Large intestine (tissue), 3 donors: Measurements from ENCODE around the gene CNTRL. TPM values are rescaled to one million over a fixed set of nuclear protein-coding genes. Genes with fewer than 3 reads are reported as not detected.
A peak's percentile ranks its signal among the peaks of the same experiment; 100 is the strongest.

Experiments used
- DNase-seq, 2 donors: peaks; one replicate each; pipeline versions ENCODE4 v3.0.0 to v3.0.0-alpha.2; 2013
- H3K27ac ChIP-seq: one replicate; pipeline ENCODE4 v1.5.1; 2013; ENCODE audit warnings: low read length
- H3K27me3 ChIP-seq: 2 replicates; pipeline ENCODE4 v1.6.1; 2013; ENCODE audit warnings: low read length; ENCODE audit not compliant: control insufficient read depth, insufficient read depth
- H3K36me3 ChIP-seq: 2 replicates; pipeline ENCODE4 v1.6.1; 2013; ENCODE audit warnings: low read length; ENCODE audit not compliant: control insufficient read depth, insufficient read depth
- H3K4me1 ChIP-seq: one replicate; pipeline ENCODE4 v1.6.1; 2013; ENCODE audit warnings: low read length; ENCODE audit not compliant: control insufficient read depth, insufficient read depth
- H3K4me3 ChIP-seq: one replicate; pipeline ENCODE4 v1.5.1; 2013; ENCODE audit warnings: low read length
- H3K9me3 ChIP-seq: one replicate; pipeline ENCODE4 v1.6.1; 2013; ENCODE audit warnings: mild to moderate bottlenecking, low read depth, low read length, moderate library complexity; ENCODE audit not compliant: control insufficient read depth
- WGBS: methylation state at CpG from one replicate; pipeline ENCODE4 v1.1.5; 2013; ENCODE audit warnings: low lambda C conversion rate; ENCODE audit not compliant: insufficient coverage; 5-methylcytosine and 5-hydroxymethylcytosine counted together
- polyA plus RNA-seq: library from polyadenylated mRNA; unstranded; fragments of 120-200 nt; gene quantifications from one replicate; pipeline ENCODE4 v1.2.1, GENCODE V29; 2013

CNTRL gene
- polyA plus RNA-seq, 1 donor = 15.8 TPM

DNA sequence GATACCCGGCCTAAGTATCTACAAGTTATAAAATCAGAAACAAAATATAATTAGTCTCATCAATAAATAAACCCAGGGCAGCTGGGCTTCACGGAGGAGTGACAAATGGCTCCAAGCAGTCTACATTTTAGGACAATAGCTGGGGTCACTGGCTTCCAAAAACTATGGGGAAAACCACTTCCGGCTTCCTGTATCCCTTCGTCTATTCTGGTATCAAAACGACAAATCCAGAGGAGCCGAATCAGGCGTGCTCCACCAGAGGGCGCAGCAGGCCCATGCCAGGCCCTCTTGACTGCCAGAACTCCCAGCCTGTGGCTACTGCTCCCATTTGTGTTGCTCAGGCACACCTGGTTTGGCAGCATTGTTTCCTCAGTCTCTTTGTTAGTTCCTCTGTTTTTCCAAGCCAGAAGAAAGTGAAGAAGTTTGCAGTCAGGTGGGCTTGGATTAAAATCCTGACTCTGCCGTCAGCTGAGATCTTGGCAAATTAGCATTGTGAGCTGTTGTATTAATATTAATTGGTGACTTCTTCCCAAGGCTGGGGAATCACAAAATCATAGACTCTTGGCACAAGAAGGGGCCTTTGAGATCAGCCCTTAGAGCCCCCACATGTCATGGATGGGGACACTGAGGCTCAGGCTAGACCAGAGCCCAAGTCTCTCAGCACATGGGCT is 138.5 kb downstream of the CNTRL start:
- Histone ChIP-seq H3K4me1 (no peaks in the 10 kb centered on the region), H3K27ac (no peak overlapping the region), H3K36me3 (no peaks in the 10 kb centered on the region), H3K9me3 (no peaks in the 10 kb centered on the region), H3K27me3 (no peaks in the 10 kb centered on the region), H3K4me3 (no peak overlapping the region)
- WGBS = no CpG with 5 or more reads among the region's 9 CpGs
- DNase-seq = peak; percentile 74 to 80

DNA sequence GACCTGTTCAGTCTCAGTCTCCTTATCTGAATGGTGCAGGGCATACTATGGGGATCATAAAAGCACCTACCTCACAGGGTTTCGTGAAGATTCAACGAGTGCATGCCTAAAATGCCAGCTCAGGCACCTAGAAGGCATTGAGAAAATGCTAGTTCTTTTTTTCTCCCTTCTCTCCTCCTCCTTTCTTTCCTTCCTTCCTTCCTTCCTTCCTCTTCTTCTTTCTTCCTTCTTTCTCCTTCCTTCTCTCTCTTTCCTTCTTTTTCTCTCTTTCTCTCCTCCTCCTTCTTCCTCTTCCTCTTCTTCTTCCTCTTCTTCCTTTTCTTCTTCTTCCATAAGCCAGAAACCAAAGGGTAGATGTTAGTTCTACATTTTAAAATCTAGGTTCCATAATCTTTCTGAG is 139.2 kb downstream of the CNTRL start:
- Histone ChIP-seq H3K4me1 (no peaks in the 10 kb centered on the region), H3K9me3 (no peaks in the 10 kb centered on the region), H3K27ac (no peak overlapping the region), H3K27me3 (no peaks in the 10 kb centered on the region), H3K36me3 (no peaks in the 10 kb centered on the region), H3K4me3 (no peak overlapping the region)
- DNase-seq = no peak
- 40% methylated on average over 1 of the region's 2 CpGs for whole genome bisulfite sequencing

DNA sequence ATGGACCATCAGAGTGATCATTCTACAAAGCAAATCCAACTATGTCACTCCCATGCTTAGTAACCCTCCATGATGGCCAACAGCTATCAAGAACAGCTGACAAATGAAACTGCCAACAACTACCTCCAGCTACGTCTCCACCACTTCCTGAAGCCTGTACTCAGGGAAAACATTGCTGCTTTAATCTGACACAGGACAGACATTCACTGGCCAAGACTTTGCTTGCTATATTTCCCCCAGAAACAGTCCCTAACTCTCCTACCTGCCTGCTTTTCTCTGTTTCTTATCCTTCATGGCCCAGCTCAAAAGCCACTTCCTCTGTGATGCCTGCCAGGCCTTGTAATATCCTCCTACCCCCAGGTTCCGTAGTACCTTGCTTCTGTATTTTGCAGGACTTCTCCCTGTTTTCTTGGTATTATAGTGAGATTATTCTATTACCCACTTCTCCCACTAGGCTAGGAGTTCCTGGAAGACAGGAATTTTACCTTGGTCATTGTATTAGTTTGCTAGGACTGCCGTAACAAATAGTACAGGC is 141.6 kb downstream of the CNTRL start:
- DNase-seq = no peak
- Histone ChIP-seq H3K4me1 (no peaks in the 10 kb centered on the region), H3K27ac (no peak overlapping the region), H3K36me3 (no peaks in the 10 kb centered on the region), H3K27me3 (no peaks in the 10 kb centered on the region), H3K9me3 (no peaks in the 10 kb centered on the region), H3K4me3 (no peak overlapping the region)
- WGBS = no CpG with 5 or more reads among the region's 3 CpGs

DNA sequence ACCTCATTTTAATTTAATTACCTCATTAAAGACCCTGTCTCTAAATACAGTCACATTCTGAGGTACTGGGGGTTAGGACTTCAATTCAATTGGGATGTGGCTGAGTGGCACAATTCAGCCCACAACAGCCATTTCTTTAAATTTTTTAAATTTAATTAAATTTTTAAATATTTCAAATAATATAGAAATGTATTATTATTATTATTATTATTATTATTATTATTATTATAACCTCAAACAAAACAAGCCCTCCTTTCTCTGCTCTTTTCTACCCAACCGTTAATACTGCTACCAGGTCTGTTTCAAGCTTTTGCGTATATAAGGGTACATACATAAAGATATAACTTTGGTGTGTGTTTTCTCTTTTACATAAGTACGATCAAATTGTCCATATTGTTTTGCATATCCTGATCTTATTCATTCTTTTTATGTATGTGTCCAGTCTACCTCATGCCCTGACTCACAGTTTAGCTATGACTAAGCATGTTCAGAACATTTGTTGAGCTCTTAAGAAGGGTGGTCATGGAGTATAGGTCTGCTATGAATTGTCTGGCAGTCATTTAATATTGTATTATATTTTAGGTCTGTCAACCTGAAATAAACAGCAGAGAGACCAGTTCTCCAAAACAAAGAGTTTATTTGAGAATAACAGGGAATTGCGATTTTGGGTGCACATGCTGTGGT is 143.0 kb downstream of the CNTRL start:
- Histone ChIP-seq H3K4me3 (no peak overlapping the region), H3K27ac (no peak overlapping the region), H3K4me1 (no peaks in the 10 kb centered on the region), H3K9me3 (no peaks in the 10 kb centered on the region), H3K27me3 (no peaks in the 10 kb centered on the region), H3K36me3 (no peaks in the 10 kb centered on the region)
- no peak for DNase-seq
- WGBS = 92% methylated on average over 2 of the region's 4 CpGs

GRCh38 chr9:121218357-121219027 is 143.7 kb downstream of the CNTRL start:
- Histone ChIP-seq H3K27me3 (no peaks in the 10 kb centered on the region), H3K27ac (no peak overlapping the region), H3K4me3 (no peak overlapping the region), H3K36me3 (no peaks in the 10 kb centered on the region), H3K9me3 (no peaks in the 10 kb centered on the region), H3K4me1 (no peaks in the 10 kb centered on the region)
- WGBS = 100% methylated on average over 2 of the region's 8 CpGs
- DNase-seq = no peak

GRCh38 chr9:121219530-121219929 is 144.8 kb downstream of the CNTRL start:
- Histone ChIP-seq H3K4me1 (no peaks in the 10 kb centered on the region), H3K9me3 (no peaks in the 10 kb centered on the region), H3K27ac (no peak overlapping the region), H3K27me3 (no peaks in the 10 kb centered on the region), H3K36me3 (no peaks in the 10 kb centered on the region), H3K4me3 (no peak overlapping the region)
- 100% methylated on average over 1 of the region's 3 CpGs for WGBS
- DNase-seq = no peak

- no CpG with 5 or more reads among the region's 13 CpGs for WGBS
- DNase-seq = no peak
- H3K27me3 ChIP-seq = no peaks in the 10 kb centered on the region
Observed at GRCh38 chr9:121220996-121221663, 146.4 kb downstream of the CNTRL start.

DNA sequence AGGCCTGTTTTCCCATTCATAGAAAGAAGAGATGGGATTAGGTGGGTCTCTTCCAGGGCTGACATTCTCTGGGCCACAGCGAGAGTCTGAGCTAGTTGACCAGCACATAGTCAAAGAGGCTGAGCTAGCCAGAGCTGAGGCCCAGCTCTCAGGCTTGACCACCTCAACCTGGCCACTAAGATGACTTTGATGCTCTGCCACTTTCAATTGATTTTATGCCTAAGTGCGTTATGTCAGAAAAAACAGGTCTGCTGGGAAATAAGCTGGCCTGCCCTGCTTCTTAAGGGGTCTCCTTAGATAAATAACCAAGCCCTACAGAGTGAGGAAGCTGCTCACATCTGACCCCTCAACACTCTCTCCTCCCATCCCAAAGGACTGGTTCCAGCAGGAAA is 146.9 kb downstream of the CNTRL start:
- no CpG with 5 or more reads among the region's 2 CpGs for WGBS
- no peak for DNase-seq
- Histone ChIP-seq H3K36me3 (no peaks in the 10 kb centered on the region), H3K27me3 (no peaks in the 10 kb centered on the region), H3K27ac (no peak overlapping the region), H3K4me1 (no peaks in the 10 kb centered on the region), H3K4me3 (no peak overlapping the region), H3K9me3 (no peaks in the 10 kb centered on the region)

More at GRCh38 chr9:121220996-121221663, 146.4 kb downstream of the CNTRL start:
- no peaks in the 10 kb centered on the region for H3K4me1 ChIP-seq
- H3K9me3 ChIP-seq = no peaks in the 10 kb centered on the region
- no peak overlapping the region for H3K27ac ChIP-seq
- no peak overlapping the region for H3K4me3 ChIP-seq
- no peaks in the 10 kb centered on the region for H3K36me3 ChIP-seq

DNA sequence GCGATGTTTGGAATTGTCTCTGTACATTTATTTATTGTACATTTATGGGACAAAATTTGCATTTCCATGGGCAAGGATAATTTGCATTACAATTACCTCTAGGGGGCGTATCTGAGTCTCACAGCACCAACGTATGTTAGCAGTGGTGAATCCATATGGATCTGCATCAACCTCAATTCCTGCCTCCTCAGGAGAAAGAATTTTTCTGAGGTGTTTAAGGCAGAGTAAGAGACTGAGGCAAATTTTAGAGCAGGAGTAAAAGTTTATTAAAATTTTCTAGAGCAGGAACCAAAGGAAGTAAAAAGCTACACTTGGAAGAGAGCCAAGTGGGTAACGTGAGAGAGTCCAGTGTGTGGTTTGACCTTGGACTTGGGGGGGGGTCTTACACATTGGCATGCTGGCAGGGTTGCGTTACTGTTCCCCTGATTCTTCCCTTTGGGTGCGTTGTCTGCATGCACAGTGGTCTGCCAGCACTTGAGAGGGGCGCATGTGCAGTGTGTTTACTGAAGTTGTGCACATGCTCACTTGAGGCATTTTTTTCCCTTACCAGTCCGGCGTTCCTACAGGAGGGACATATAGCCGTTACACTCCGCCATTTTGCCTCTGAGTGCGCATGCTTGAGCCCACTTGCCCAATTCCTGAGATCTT is 147.9 kb downstream of the CNTRL start:
- no peak for DNase-seq
- Histone ChIP-seq H3K27me3 (no peaks in the 10 kb centered on the region), H3K36me3 (no peaks in the 10 kb centered on the region), H3K4me1 (no peaks in the 10 kb centered on the region), H3K4me3 (no peak overlapping the region), H3K27ac (no peak overlapping the region), H3K9me3 (no peaks in the 10 kb centered on the region)
- WGBS = 0% methylated on average over 1 of the region's 12 CpGs

DNA sequence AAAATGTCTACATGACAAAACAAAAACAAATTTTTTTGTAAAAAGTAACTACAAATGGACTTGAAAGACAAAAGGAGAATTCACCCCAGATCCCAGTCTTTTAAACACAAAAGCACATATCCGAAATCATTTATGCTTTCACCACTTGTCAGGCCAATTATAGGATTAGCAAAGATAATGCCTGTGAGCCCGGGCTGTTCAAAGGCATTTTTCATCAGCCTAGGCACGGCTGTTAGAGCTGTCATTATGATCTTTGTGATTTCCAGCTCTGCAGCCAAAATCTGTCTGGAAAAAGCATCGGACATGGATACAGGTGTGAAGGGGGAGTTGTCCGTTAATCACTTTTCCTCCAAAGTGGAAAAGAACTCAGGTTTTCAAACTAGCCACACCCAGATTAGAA is 150.5 kb downstream of the CNTRL start:
- H3K36me3 ChIP-seq = no peaks in the 10 kb centered on the region
- H3K9me3 ChIP-seq = no peaks in the 10 kb centered on the region
- no peaks in the 10 kb centered on the region for H3K27me3 ChIP-seq
- H3K27ac ChIP-seq = no peak overlapping the region
- WGBS = 65% methylated on average over 2 of the region's 5 CpGs
- no peaks in the 10 kb centered on the region for H3K4me1 ChIP-seq
- H3K4me3 ChIP-seq = no peak overlapping the region
- DNase-seq = no peak
